NCI-H1048 (cell line): ENCODE results near the gene PBX4.

Source experiments
- DNase-seq: peaks from one replicate; lab custom pipeline; 2025; lab: John Stamatoyannopoulos, UW

PBX4 gene

GRCh38 chr19:19554074-19555023 lies 64.1 kb downstream of the PBX4 start:
- DNase-seq: no peak

GRCh38 chr19:19553670-19554069 lies 64.8 kb downstream of the PBX4 start:
- no peak for DNase-seq

GRCh38 chr19:19552798-19553197 lies 65.7 kb downstream of the PBX4 start:
- no peak for DNase-seq

DNA sequence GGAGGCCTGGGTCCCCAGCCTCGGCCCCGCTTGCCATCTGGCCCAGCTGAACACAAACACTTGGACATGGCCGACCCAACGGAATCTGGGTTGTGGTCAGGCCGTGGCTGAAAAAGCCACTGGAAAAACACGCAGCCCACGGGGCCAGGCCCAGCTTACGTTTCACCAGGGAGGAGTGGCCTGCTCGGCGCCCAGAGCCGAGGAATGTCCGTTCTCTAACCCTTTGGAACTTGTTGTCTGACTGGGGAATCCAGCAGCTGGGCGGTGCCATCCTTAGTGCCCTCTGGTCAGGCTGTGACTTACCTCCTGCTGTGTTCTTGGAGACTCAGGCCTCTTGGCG lies 66.7 kb downstream of the PBX4 start:
- DNase-seq: no peak

- DNase-seq: no peak
Measured at GRCh38 chr19:19550972-19551852, 67.3 kb downstream of the PBX4 start.

GRCh38 chr19:19550485-19550929 lies 68.0 kb downstream of the PBX4 start:
- DNase-seq: no peak

- no peak for DNase-seq
Measured at GRCh38 chr19:19549804-19550464, 68.6 kb downstream of the PBX4 start.

- no peak for DNase-seq
Measured at GRCh38 chr19:19548915-19549759, 69.3 kb downstream of the PBX4 start.

- no peak for DNase-seq
Measured at GRCh38 chr19:19547674-19548336, 70.7 kb downstream of the PBX4 start.

DNA sequence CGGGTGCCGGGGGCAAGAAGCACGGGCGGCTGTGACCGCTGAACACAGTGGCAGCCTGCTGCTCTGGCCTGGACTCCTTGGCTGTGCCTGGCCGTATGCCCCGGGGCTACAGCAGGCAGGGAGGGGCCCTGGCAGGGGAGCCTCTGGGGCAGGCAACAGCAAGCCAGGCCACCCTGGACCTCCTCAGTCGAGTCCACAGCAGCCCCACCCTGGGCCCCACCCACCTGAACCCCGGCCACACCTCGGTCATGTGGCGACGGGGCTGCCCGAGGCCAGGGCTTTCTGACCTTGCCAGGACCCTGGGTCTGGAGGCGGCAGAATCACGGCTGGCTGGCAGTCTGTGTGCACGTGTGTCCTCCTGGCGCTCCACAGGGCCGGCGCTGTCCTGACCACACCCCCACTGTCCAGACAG lies 71.7 kb downstream of the PBX4 start:
- no peak for DNase-seq

DNA sequence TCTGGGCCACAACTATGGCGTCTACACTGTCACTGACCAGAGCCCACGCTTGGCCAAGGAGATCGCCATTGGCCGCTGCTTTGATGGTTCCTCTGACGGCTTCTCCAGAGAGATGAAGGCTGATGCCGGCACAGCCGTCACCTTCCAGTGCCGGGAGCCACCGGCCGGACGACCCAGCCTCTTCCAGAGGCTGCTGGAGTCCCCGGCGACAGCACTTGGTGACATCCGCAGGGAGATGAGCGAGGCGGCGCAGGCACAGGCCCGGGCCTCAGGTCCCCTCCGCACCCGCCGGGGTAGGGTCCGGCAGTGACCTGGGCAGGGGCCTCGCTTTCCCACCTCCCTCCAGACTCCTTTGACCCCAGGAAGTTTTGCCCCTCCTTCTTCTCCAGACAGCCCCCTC lies 72.8 kb downstream of the PBX4 start:
- no peak for DNase-seq

DNA sequence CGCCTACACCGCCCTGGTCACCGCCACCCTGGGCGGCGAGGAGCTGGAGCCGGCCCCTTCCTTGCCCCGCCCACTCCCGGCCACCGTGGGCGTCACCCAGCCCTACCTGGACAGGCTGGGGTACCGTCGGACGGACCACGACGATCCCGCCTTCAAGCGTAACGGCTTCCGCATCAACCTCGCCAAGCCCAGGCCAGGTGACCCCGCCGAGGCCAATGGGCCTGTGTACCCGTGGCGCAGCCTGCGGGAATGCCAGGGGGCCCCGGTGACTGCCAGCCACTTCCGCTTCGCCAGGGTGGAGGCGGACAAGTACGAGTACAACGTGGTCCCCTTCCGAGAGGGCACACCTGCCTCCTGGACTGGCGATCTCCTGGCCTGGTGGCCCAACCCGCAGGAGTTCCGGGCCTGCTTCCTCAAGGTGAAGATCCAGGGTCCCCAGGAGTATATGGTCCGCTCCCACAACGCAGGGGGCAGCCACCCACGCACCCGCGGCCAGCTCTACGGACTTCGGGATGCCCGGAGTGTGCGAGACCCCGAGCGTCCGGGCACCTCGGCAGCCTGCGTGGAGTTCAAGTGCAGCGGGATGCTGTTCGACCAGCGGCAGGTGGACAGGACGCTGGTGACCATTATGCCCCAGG lies 73.4 kb downstream of the PBX4 start:
- no peak for DNase-seq

DNA sequence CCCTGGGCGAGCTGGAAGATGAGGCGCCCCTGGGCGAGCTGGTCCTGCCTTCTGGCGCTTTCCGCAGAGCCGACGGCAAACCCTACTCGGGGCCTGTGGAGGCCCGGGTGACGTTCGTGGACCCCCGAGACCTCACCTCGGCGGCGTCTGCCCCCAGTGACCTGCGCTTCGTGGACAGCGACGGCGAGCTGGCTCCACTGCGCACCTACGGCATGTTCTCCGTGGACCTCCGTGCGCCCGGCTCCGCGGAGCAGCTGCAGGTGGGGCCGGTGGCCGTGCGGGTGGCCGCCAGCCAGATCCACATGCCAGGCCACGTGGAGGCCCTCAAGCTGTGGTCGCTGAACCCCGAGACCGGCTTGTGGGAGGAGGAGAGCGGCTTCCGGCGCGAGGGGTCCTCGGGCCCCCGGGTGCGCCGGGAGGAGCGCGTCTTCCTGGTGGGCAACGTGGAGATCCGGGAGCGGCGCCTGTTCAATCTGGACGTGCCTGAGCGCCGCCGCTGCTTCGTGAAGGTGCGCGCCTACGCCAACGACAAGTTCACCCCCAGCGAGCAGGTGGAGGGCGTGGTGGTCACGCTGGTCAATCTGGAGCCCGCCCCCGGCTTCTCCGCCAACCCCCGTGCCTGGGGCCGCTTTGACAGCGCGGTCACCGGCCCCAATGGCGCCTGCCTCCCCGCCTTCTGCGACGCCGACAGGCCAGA lies 74.1 kb downstream of the PBX4 start:
- no peak for DNase-seq

- DNase-seq: no peak
Measured at GRCh38 chr19:19543640-19544039, 74.8 kb downstream of the PBX4 start.

GRCh38 chr19:19543101-19543500 lies 75.4 kb downstream of the PBX4 start:
- DNase-seq: no peak

- DNase-seq: no peak
Measured at GRCh38 chr19:19542507-19542906, 76.0 kb downstream of the PBX4 start.

- DNase-seq: no peak
Measured at GRCh38 chr19:19541616-19542015, 76.9 kb downstream of the PBX4 start.

- no peak for DNase-seq
Measured at GRCh38 chr19:19540715-19541515, 77.6 kb downstream of the PBX4 start.
